Thymus (tissue), 11 donors: ENCODE data around the gene ABCD1. TPM values are rescaled to one million over a fixed set of nuclear protein-coding genes. Genes with fewer than 3 reads are reported as not detected.

ENCODE experiments used
- DNase-seq, 9 donors: peaks; one replicate each; pipeline ENCODE4 v3.0.0-alpha.2; 2013; ENCODE audit warnings: low spot score in 9 of 9, low read depth in 6 of 9, missing footprints in 1 of 9
- H3K27ac ChIP-seq, 2 donors: one replicate each; pipeline ENCODE4 v1.5.1; 2013; ENCODE audit warnings: control low read depth in 1 of 2, low read depth in 1 of 2, low read length in 1 of 2, mild to moderate bottlenecking in 1 of 2, moderate library complexity in 1 of 2
- H3K27me3 ChIP-seq, 2 donors: one replicate each; pipeline ENCODE4 v1.5.1; 2013; ENCODE audit warnings: low read length in 1 of 2; ENCODE audit not compliant: control insufficient read depth in 2 of 2, insufficient read depth in 1 of 2
- H3K36me3 ChIP-seq, 2 donors: one replicate each; pipeline ENCODE4 v1.5.1; 2013; ENCODE audit warnings: low read length in 1 of 2, mild to moderate bottlenecking in 1 of 2, moderate library complexity in 1 of 2; ENCODE audit not compliant: control insufficient read depth in 2 of 2, insufficient read depth in 2 of 2
- H3K4me1 ChIP-seq, 2 donors: one replicate each; pipeline ENCODE4 v1.5.1; 2013; ENCODE audit warnings: low read length in 2 of 2; ENCODE audit not compliant: control insufficient read depth in 2 of 2, insufficient read depth in 2 of 2
- H3K4me3 ChIP-seq, 2 donors: one replicate each; pipeline ENCODE4 v1.5.1; 2013; ENCODE audit warnings: low read length in 2 of 2, control low read depth in 1 of 2, mild to moderate bottlenecking in 1 of 2
- H3K9me3 ChIP-seq, 2 donors: one replicate each; pipeline ENCODE4 v1.5.1; 2013; ENCODE audit warnings: low read length in 1 of 2, mild to moderate bottlenecking in 1 of 2; ENCODE audit not compliant: control insufficient read depth in 2 of 2, insufficient read depth in 1 of 2
- WGBS: extraction: QIAGEN DNeasy Blood & Tissue Kit; methylation state at CpG from one replicate; pipeline ENCODE4 v1.1.7; 2013; 5-methylcytosine and 5-hydroxymethylcytosine counted together
- polyA plus RNA-seq: library from polyadenylated mRNA; stranded (reverse); fragments of 200-250 nt; gene quantifications from one replicate; pipeline ENCODE4 v1.2.3, GENCODE V29; 2013
- total RNA-seq: library from RNA; stranded (reverse); fragments of 120-200 nt; gene quantifications from one replicate; pipeline ENCODE4 v1.2.4, GENCODE V29; 2013
- donor health status: healthy.

The ABCD1 gene
- total and polyA plus RNA-seq, 2 donors: 4.7 to 6.8 TPM

DNA sequence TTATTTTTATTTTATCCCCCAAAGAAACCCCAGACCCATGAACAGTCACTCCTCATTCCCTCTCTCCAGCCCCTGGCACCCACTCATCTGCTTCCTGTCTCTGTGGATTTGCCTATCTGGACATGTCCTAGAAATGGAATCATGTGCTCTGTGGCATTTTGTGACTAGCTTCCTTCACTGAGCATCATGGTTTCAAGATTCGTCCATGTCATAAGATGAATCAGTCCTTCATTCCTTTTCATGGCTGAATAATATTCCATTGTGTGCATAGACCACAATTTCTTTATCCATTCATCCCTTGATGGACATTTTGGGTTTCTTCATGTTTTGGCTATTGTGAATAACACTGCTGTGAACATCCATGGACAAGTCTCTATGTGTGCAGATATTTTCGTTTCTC lies 10.2 kb downstream of the ABCD1 start:
- H3K27ac ChIP-seq: no peak overlapping the region
- DNase-seq: no peak
- H3K36me3 ChIP-seq: peaks cover 0 to 19% of the 10 kb centered on the region in 2 donors
- 100% methylated on average over 2 of the region's 2 CpGs for WGBS
- H3K9me3 ChIP-seq: no peaks in the 10 kb centered on the region
- H3K4me3 ChIP-seq: no peak overlapping the region
- peaks cover 0 to 7% of the 10 kb centered on the region in 2 donors for H3K4me1 ChIP-seq
- no peaks in the 10 kb centered on the region for H3K27me3 ChIP-seq

DNA sequence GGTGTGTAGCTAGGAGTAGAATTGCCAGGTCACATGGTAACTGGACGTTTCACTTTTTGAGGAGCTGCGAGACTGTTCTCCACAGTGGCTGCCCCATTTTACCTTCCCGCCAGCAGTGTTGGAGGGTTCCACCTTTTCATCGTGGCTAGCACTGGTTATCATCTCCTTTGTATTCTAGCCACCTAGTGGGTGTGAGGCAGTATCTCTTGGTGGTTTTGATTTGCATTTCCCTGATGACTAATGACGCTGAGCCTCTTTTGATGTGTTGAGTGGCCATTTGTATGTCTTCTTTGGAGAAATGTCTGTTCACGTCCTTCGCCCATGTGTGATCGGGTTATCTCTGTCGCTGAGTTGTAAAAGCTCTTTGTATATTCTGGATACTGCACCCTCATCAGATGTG lies 10.6 kb downstream of the ABCD1 start:
- H3K4me1 ChIP-seq: peaks cover 0 to 11% of the 10 kb centered on the region in 2 donors
- WGBS: 91% methylated on average over 9 of the region's 9 CpGs

DNA sequence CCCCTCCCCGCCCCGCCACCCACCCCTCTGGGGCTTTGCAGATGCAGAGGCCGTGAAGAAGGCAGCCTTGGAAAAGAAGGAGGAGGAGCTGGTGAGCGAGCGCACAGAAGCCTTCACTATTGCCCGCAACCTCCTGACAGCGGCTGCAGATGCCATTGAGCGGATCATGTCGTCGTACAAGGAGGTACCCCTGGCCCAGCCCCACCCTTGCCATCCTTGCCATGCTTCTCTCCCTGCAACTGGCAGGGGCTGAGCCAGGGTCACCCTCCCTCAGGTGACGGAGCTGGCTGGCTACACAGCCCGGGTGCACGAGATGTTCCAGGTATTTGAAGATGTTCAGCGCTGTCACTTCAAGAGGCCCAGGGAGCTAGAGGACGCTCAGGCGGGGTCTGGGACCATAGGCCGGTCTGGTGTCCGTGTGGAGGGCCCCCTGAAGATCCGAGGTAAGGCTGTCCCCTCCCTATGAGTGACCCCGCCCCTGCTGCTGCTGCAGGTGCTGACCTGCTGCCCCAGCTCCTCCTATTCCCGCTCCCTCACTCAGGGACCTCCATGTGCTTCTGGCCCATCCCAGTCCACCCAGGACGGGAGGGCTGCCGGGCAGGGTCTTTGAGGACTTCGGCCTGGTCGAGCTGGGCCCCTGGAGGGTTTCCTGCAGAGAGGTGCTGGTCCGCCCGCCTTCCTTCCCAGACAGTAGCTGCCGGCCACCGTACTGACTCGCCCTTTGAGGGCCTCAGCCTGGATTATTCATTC lies 11.6 kb downstream of the ABCD1 start:
- 97% methylated on average over 30 of the region's 30 CpGs for WGBS
- Histone ChIP-seq H3K9me3 (no peaks in the 10 kb centered on the region), H3K27me3 (no peaks in the 10 kb centered on the region), H3K27ac (no peak overlapping the region), H3K36me3 (peaks cover 0 to 19% of the 10 kb centered on the region in 2 donors), H3K4me3 (no peak overlapping the region), H3K4me1 (peaks cover 0 to 19% of the 10 kb centered on the region in 2 donors)
- no peak for DNase-seq

More for the DNA sequence above, 10.6 kb downstream of the ABCD1 start:
- Histone ChIP-seq H3K36me3 (peaks cover 0 to 19% of the 10 kb centered on the region in 2 donors), H3K4me3 (no peak overlapping the region), H3K27me3 (no peaks in the 10 kb centered on the region), H3K27ac (no peak overlapping the region), H3K9me3 (no peaks in the 10 kb centered on the region)
- DNase-seq: no peak

DNA sequence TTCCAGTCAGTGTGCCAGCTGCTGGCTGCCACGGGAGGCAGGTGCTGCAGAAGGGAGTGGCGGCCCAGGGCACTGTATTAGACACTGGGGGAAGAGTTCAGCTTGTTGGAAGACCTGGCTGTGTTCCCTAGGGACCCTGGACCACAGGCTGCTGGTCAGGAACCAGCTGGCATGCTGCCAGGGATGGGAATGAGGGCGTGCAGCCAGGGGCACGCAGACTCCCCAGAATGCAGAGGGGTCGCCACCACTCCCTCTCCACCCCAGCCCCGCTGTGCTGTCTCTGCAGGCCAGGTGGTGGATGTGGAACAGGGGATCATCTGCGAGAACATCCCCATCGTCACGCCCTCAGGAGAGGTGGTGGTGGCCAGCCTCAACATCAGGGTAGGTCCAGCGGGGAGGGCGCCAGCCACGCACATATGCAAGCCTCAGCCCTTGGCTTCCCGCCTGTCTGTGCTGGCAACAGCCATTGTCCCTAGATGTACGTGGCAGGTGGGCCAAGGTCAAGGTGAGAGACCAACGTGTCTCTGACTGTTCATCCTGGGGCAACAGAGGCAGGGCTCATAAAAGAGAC lies 12.3 kb downstream of the ABCD1 start:
- H3K36me3 ChIP-seq: peaks cover 0 to 19% of the 10 kb centered on the region in 2 donors
- H3K27ac ChIP-seq: no peak overlapping the region
- no peak for DNase-seq
- H3K9me3 ChIP-seq: no peaks in the 10 kb centered on the region
- no peak overlapping the region for H3K4me3 ChIP-seq
- 94% methylated on average over 15 of the region's 15 CpGs for WGBS
- H3K4me1 ChIP-seq: peaks cover 0 to 21% of the 10 kb centered on the region in 2 donors
- H3K27me3 ChIP-seq: no peaks in the 10 kb centered on the region

DNA sequence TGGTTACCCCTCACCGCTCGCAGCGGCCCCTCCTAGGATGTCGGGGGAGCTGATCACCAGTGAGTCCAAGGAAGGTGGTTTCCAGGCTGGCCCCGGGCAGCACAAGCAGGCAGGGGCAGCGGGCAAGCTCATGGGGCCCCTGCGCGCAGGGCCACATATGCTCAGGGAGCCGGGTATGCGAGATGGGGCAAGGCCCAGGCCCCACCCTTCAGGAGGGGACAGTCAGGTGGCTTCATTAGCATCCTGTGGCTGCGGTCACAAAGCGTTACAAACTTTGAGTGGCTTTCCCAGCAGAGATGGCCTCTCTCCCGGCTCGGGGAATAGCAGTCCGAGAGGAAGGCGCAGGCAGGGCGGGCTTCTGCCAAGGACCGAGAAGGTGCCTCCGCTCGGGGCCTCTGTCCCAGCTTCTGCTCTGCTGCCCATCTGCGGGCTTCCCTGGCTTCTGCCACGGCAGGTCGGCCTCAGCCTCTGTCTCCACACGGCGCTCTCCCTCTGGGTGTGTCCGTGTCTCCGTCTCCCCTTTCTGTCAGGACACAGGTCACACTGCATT lies 13.5 kb downstream of the ABCD1 start:
- DNase-seq: no peak
- Histone ChIP-seq H3K27ac (no peak overlapping the region), H3K4me3 (no peak overlapping the region), H3K4me1 (peaks cover 0 to 21% of the 10 kb centered on the region in 2 donors), H3K9me3 (no peaks in the 10 kb centered on the region), H3K27me3 (no peaks in the 10 kb centered on the region), H3K36me3 (peaks cover 0 to 19% of the 10 kb centered on the region in 2 donors)
- 96% methylated on average over 27 of the region's 27 CpGs for WGBS

DNA sequence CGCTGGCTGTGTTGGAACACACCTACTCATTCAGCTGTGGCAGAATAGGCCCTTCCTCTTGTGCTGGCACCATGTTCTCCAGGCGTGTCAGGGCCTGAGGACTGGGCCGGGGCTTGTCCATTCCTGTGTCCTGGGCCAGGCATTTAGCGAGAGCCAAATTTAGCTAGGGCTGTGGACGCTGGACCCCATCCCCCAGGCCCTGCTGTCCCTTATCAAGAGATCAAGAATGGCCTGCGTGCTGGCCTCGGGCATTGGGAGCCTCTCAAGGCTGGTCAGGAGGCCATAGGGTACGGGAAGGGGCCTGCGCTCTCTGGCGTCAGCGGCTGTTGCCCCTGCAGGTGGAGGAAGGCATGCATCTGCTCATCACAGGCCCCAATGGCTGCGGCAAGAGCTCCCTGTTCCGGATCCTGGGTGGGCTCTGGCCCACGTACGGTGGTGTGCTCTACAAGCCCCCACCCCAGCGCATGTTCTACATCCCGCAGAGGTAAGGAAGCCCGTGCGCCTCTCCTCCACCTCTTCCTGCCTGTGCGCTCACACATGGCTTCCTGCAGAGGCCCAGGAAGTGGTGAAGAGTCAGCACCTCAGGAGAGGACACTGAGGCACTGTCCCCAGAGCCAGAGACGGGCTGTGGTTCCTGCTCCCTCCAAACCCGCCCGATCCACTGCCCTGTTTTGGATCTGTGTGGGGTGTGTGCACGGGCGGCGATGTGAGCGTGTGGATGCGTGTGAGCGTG lies 15.3 kb downstream of the ABCD1 start:
- DNase-seq: peak in 1 of 9 donors; percentile 54
- WGBS: 75% methylated on average over 29 of the region's 29 CpGs
- Histone ChIP-seq H3K27ac (peak overlapping the region in 1 of 2 donors; percentile 28), H3K4me3 (no peak overlapping the region), H3K27me3 (no peaks in the 10 kb centered on the region), H3K4me1 (peaks cover 0 to 30% of the 10 kb centered on the region in 2 donors), H3K9me3 (no peaks in the 10 kb centered on the region), H3K36me3 (peaks cover 0 to 16% of the 10 kb centered on the region in 2 donors)

DNA sequence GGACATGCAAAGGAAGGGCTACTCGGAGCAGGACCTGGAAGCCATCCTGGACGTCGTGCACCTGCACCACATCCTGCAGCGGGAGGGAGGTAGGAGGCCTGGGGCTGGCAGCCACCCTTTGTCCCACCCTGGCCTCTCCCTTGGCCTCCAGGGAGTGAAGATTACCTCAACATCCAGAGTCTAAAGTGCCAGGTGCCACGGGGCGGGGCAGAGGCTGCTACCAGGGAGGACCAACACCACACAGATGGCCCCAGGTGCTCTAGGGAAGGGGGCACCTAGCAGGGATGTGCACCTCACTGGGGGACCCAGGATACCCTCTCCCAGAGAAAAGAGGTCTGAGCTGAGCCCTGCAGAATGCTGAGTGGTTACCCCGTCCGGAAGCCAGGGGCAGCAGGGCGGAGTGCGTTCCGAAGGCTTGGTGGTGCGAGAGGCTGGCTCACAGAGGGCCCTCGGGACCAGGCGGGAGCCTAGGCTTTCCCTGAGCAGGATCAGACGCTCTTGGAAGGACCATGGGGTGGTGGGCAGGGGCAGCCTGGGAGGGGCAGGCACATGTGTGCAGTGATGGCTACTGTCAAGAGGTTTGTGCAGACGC lies 16.1 kb downstream of the ABCD1 start:
- H3K27ac ChIP-seq: no peak overlapping the region
- H3K36me3 ChIP-seq: peaks cover 0 to 16% of the 10 kb centered on the region in 2 donors
- WGBS: 95% methylated on average over 16 of the region's 16 CpGs
- DNase-seq: no peak
- H3K27me3 ChIP-seq: no peaks in the 10 kb centered on the region
- H3K4me1 ChIP-seq: peaks cover 0 to 30% of the 10 kb centered on the region in 2 donors
- H3K9me3 ChIP-seq: no peaks in the 10 kb centered on the region
- H3K4me3 ChIP-seq: no peak overlapping the region

DNA sequence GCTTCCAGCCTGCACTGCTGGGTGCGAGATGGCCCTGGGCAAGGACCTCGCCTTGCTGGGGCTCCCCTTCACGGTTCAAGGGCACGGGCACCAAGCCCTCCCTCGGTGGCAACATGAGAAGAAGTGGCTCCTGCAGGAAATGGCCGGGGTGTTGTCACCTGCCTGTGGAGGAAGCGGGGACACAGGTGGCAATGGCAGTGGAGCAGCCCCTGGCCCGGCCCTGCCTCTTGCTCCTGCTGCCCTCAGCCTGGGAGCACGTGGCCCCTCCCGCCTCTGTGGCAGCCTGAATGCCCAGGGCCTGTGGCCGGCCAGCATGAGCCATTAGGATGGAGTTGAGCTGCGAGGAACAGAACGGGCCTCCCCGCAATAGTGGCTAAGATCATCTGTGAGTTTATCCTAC lies 16.8 kb downstream of the ABCD1 start:
- Histone ChIP-seq H3K27ac (no peak overlapping the region), H3K36me3 (peaks cover 0 to 13% of the 10 kb centered on the region in 2 donors), H3K4me1 (peaks cover 0 to 30% of the 10 kb centered on the region in 2 donors), H3K9me3 (no peaks in the 10 kb centered on the region), H3K4me3 (no peak overlapping the region), H3K27me3 (no peaks in the 10 kb centered on the region)
- no peak for DNase-seq
- WGBS: 74% methylated on average over 14 of the region's 14 CpGs
